Central memory CD8-positive, alpha-beta T cell (primary cell): Measurements from ENCODE around the gene RAP1GAP2.
A peak's percentile ranks its signal among the peaks of the same experiment; 100 is the strongest.
"Not testable (repeated sequence)": the region's sequence is repeated elsewhere in the genome, so short reads cannot be mapped to it uniquely, and the experiment has no call there.

Experiments used
- ATAC-seq: fragments of 150-1000 bp; cut with Tn5 transposase; replicated peaks from 2 replicates; pipeline ENCODE4 v1.10.0; 2022; ENCODE audit warnings: mild to moderate bottlenecking, moderate FRiP score, moderate number of reproducible peaks; ENCODE audit not compliant: poor library complexity, severe bottlenecking; ENCODE audit errors: extremely low read depth
- DNase-seq, 2 donors: peaks; one replicate each; pipeline ENCODE4 v3.0.0; 2021; ENCODE audit warnings: low spot score in 2 of 2
- H3K27ac Mint-ChIP-seq: one replicate; pipeline ENCODE4 v1.8.0; 2022; ENCODE audit warnings: low read depth, mild to moderate bottlenecking, moderate library complexity, mixed read lengths
- H3K27me3 Mint-ChIP-seq: one replicate; pipeline ENCODE4 v1.8.0; 2022; ENCODE audit warnings: mixed read lengths
- H3K36me3 Mint-ChIP-seq: one replicate; pipeline ENCODE4 v1.8.0; 2022; ENCODE audit warnings: mild to moderate bottlenecking, moderate library complexity, mixed read lengths; ENCODE audit not compliant: insufficient read depth
- H3K4me1 Mint-ChIP-seq: one replicate; pipeline ENCODE4 v1.8.0; 2022; ENCODE audit warnings: mixed read lengths
- H3K4me3 Mint-ChIP-seq: one replicate; pipeline ENCODE4 v1.8.0; 2022; ENCODE audit warnings: mild to moderate bottlenecking, moderate library complexity, mixed read lengths
- H3K9me3 Mint-ChIP-seq: one replicate; pipeline ENCODE4 v1.8.0; 2022; ENCODE audit warnings: mixed read lengths

The RAP1GAP2 gene

DNA sequence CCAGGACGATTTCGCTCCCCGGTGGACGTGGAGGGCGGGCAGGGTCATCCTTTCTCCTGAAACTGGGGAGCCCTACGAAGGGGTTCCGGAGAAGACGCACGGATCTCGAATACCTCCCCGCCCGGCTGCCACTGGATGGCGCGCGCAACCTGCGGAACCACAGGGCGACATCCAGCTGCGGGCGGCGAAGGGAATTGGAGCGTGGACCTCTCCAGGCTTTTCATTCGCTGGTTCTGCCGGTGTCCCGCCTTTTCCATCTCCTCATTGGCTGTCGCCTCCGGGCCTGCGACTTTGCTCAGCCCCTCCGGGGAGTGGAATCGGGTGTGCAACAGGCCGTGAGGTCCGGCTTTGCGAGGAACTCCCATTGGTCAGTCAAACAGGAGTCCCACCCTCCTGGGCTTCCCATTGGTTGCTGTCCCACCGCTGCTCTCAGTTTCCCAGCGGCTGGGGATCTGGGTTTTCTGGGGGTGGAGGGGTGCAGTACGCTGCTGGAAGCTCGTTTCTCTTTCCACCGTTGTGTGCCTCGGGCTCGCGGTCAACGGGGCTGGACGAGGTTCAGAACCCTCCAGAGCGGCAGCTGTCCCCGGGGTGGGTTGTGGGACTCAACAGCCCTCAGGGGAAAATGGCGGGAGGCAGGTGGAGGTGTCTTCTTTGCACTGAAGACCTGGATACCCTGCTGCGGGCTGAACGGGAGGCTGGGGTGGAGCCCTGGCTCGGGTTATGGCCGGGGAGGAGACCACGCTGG is 252.7 kb downstream of the RAP1GAP2 start:
- Mint-ChIP-seq H3K9me3 (peaks cover 5% of the 10 kb centered on the region), H3K27me3 (no peaks in the 10 kb centered on the region), H3K4me1 (peaks cover 6% of the 10 kb centered on the region), H3K36me3 (peaks cover 10% of the 10 kb centered on the region), H3K27ac (peak overlapping the region; percentile 22), H3K4me3 (peak overlapping the region; percentile 83)
- ATAC-seq (peak; percentile 98), DNase-seq (peak; percentile 73 to 84)

DNA sequence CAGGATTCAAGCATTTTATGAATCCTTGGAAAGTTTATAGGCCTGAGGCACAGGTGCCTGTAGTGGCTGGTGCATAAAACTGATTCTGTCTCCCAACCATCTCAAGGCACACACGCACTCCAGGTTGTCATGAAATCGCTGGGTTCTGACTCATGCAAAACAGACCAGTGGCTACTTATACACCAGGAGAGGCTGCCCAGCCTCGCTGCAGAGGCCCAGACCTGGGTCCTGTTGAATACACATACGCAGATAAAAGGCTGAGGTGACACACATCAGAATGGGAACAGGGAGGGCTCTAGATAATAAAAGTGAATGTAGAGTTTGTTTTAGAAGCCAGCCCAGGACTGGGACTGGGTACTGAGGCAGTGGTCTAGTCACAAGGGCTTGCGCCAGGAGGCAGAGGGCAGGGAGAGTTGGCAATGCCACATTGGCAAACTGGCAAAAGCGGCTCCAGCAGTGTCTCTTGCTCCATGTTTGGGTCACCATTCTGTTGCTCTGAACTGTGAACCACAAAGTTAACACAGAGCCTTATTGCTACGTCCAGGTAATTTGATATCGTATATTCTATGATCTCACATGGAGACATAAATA is 253.6 kb downstream of the RAP1GAP2 start:
- Mint-ChIP-seq H3K4me1 (peaks cover 6% of the 10 kb centered on the region), H3K27me3 (no peaks in the 10 kb centered on the region), H3K36me3 (peaks cover 8% of the 10 kb centered on the region), H3K27ac (no peak overlapping the region), H3K4me3 (peak overlapping the region; percentile 83), H3K9me3 (no peaks in the 10 kb centered on the region)
- ATAC-seq (no peak), DNase-seq (no peak)

DNA sequence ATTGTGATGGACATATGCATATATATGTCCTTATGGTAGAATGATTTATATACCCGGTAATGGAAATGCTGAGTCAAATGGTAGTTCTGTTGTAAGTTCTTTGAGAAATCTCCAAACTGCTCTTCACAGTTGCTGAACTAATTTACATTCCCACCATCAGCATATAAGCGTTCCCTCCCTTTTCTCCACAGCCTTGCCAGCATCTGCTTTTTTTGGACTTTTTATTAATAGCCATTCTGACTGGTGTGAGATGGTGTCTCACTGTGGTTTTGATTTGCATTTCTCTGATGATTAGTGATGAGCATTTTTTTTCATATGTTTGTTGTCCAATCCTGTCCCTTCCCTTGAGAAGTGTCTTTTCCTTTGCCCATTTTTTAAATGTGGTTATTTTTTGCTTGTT is 258.6 kb downstream of the RAP1GAP2 start:
- H3K27me3 Mint-ChIP-seq, H3K9me3 Mint-ChIP-seq: not testable (repeated sequence)

DNA sequence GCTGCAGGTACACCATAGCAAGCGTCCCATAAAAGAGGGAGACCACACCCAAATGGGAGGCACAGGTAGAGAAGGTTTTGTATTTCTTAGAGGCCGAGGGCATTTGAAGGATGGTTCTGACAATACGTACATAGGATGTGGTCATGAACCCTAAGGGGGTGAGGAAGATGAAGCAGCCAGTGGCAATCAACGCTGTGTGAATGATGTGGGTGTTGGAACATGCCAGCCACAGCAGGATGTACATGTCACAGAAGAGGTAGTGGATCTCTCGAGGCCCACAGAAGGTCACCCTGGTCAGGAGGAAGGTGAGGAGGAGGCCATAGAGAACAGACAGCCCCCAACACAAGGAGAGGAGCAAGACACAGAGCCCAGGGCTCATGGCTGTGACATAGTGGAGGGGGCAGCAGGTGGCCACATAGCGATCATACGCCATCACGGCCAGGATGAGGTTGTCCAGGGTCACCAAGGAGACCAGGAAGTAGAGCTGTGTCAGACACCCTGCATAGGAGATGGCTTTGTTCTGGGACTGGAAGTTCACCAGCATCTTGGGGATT is 266.7 kb downstream of the RAP1GAP2 start:
- not testable (repeated sequence) for H3K27me3 Mint-ChIP-seq, DNase-seq, H3K4me3 Mint-ChIP-seq, H3K36me3 Mint-ChIP-seq, H3K27ac Mint-ChIP-seq, H3K4me1 Mint-ChIP-seq, H3K9me3 Mint-ChIP-seq
- ATAC-seq: peak; percentile 68

More for the DNA sequence above, 258.6 kb downstream of the RAP1GAP2 start:
- DNase-seq, H3K36me3 Mint-ChIP-seq, ATAC-seq, H3K4me3 Mint-ChIP-seq, H3K27ac Mint-ChIP-seq, H3K4me1 Mint-ChIP-seq: not testable (repeated sequence)

DNA sequence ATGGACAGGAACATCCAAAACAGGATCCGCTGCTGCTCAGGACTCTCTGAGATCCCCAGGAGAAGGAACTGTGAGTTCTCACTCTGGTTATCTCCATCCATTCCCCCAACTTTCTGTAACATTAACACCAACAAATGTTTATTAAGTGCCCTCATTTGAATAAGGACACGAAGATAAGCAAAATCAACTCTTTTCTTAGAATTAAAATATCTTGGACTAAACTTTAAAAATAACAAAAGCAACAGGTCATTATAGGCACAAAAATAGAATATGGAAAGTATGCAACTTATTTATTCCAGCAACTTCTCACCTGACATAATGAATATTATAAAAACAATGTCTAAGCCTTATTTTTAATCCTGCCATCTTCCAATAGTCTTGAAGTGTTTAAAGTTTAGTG is 267.3 kb downstream of the RAP1GAP2 start, which contains the start of gene OR1D5:
Gene OR1D5, minus strand, starts transcription at position 101 of the 400 bp plus-strand sequence. Its CDS starts 0 bp downstream, at position 101.
- not testable (repeated sequence) for H3K27ac Mint-ChIP-seq, ATAC-seq, H3K9me3 Mint-ChIP-seq

DNA sequence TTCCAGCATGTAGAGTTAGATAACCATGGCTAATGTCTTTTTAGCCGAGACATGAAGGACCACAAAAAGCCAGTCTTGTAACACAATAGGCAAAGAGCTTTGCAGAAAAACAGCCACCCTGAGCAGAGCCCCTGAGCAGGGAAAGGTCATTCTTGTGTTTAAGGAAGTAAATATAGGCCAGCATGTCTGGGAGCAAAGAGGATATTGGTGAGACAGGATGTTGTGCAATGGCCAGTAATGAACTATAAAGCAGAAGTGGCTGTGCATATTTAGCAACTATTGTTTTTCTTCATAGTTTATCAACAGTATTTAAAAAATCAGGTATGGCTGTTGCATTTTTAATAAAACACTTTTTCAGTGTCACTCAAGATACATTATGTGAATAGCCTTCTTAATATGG is 269.0 kb downstream of the RAP1GAP2 start:
- not testable (repeated sequence) for H3K36me3 Mint-ChIP-seq, H3K9me3 Mint-ChIP-seq, H3K27me3 Mint-ChIP-seq, ATAC-seq, H3K4me3 Mint-ChIP-seq, DNase-seq, H3K4me1 Mint-ChIP-seq, H3K27ac Mint-ChIP-seq

More for the DNA sequence above, 267.3 kb downstream of the RAP1GAP2 start, which contains the start of gene OR1D5:
- H3K36me3 Mint-ChIP-seq, H3K27me3 Mint-ChIP-seq, H3K4me3 Mint-ChIP-seq, DNase-seq, H3K4me1 Mint-ChIP-seq: not testable (repeated sequence)

DNA sequence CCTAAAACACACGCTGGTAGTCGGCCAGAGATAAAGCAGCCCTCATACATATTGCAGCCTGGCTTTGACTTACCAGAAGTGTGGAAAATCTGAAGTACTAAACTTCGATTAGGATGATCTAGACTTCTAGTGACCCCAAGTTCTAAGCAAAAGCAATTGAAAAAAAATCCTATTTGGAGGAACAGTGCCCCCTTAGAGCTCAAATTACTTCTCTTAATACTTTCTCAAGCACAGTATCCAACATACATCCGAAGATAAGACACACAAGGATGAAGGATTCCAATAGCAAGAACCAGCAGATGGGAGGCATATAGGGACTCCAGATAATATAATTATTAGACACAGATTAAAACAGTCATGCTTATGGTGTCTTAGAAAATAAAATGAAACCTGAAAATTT is 277.6 kb downstream of the RAP1GAP2 start:
- H3K9me3 Mint-ChIP-seq, DNase-seq, ATAC-seq, H3K36me3 Mint-ChIP-seq, H3K4me3 Mint-ChIP-seq, H3K27ac Mint-ChIP-seq, H3K4me1 Mint-ChIP-seq: not testable (repeated sequence)
- H3K27me3 Mint-ChIP-seq: peaks cover 40% of the 10 kb centered on the region
